ENCODE data around the gene ILF3. TPM values are rescaled to one million over a fixed set of nuclear protein-coding genes. Genes with fewer than 3 reads are reported as not detected.
A peak's percentile ranks its signal among the peaks of the same experiment; 100 is the strongest.

The ILF3 gene
- total and polyA plus RNA-seq, 2 of the 13 experiments (the other 11 are each of a cell fraction or from before 2014, with no cell fraction given), result 120 to 173 TPM

DNA sequence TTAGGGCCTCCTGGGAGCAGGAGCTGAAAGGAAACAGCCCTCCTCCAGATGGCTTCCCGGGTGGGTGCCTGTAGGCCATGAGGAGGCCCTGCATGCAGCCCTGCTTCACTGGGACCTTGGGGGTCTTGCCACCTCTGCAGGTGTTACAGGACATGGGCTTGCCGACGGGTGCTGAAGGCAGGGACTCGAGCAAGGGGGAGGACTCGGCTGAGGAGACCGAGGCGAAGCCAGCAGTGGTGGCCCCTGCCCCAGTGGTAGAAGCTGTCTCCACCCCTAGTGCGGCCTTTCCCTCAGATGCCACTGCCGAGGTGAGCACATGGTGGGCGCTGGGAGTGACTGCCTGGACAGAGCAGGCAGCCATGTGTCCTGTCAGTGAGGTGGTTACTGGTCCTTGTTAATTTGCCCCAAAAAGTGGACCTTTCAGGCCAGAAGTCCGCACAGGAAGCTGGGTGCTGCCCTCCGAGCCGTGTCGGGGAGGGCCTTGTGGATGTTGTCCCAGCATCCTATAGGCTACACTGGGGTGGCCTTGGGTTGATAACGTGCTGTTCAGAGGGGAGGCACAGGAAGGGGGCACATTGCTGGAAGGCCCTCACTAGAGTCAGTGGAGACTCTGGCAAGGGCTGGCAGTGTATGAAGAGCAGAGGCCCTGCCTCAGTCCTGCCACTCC lies 28.4 kb downstream of the ILF3 start (continued):
- TF ChIP-seq, protein P1, sequence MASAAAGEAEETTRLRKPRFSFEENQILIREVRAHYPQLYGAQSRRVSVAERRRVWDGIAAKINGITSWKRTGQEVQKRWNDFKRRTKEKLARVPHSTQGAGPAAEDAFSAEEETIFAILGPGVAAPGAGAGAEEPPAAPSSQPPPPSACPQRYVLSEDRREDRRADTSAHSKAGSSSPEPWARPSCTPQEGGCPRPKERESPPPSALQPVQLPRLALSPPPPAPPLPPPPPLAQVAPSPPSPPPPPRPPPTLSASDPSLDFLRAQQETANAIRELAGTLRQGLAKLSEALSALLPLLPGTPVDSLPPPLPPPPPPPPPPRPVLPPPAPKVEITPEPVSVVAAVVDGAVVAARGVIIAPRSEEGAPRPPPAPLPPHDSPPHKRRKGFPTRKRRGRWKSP (CRISPR knock-in tag; IDR thresholded peaks at IDR 0.05), result no peak
- TF ChIP-seq HNRNPLL (IDR thresholded peaks at IDR 0.05; ENCODE audit: low read depth, low read length, poor library complexity, severe bottlenecking) (no peak), ZNF792 (CRISPR knock-in tag; IDR thresholded peaks at IDR 0.05) (no peak), MEIS1 (CRISPR knock-in tag; IDR thresholded peaks at IDR 0.05; ENCODE audit: borderline replicate concordance) (no peak), REL (CRISPR knock-in tag; conservative IDR thresholded peaks at IDR 0.05) (no peak), AGO2 (optimal IDR thresholded peaks at IDR 0.05; ENCODE audit: low read depth, low read length) (peak; percentile 62), POLR2AphosphoS2 (IDR thresholded peaks at IDR 0.05; ENCODE audit: low read depth, low read length) (peak; percentile 58; the same call in 1 of the 2 replicates), POLR2G (IDR thresholded peaks at IDR 0.05; ENCODE audit: low read depth, low read length) (peak; percentile 52), FOXM1 (CRISPR knock-in tag; IDR thresholded peaks at IDR 0.05) (no peak), ZNF772 (CRISPR knock-in tag; IDR thresholded peaks at IDR 0.05) (no peak), SNAPC2 (CRISPR knock-in tag; IDR thresholded peaks at IDR 0.05) (no peak), ZNF335 (CRISPR knock-in tag; IDR thresholded peaks at IDR 0.05) (no peak), BHLHE40 (IDR thresholded peaks at IDR 0.05; ENCODE audit: low read length) (no peak), CEBPG (CRISPR knock-in tag; IDR thresholded peaks at IDR 0.05) (no peak), ZNF780A (CRISPR knock-in tag; IDR thresholded peaks at IDR 0.05) (no peak)
- TF ChIP-seq, protein P2, sequence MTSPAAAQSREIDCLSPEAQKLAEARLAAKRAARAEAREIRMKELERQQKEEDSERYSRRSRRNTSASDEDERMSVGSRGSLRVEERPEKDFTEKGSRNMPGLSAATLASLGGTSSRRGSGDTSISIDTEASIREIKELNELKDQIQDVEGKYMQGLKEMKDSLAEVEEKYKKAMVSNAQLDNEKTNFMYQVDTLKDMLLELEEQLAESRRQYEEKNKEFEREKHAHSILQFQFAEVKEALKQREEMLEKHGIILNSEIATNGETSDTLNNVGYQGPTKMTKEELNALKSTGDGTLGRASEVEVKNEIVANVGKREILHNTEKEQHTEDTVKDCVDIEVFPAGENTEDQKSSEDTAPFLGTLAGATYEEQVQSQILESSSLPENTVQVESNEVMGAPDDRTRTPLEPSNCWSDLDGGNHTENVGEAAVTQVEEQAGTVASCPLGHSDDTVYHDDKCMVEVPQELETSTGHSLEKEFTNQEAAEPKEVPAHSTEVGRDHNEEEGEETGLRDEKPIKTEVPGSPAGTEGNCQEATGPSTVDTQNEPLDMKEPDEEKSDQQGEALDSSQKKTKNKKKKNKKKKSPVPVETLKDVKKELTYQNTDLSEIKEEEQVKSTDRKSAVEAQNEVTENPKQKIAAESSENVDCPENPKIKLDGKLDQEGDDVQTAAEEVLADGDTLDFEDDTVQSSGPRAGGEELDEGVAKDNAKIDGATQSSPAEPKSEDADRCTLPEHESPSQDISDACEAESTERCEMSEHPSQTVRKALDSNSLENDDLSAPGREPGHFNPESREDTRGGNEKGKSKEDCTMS (CRISPR knock-in tag; conservative IDR thresholded peaks at IDR 0.05), result no peak
- TF ChIP-seq, protein P3, sequence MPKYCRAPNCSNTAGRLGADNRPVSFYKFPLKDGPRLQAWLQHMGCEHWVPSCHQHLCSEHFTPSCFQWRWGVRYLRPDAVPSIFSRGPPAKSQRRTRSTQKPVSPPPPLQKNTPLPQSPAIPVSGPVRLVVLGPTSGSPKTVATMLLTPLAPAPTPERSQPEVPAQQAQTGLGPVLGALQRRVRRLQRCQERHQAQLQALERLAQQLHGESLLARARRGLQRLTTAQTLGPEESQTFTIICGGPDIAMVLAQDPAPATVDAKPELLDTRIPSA (CRISPR knock-in tag; IDR thresholded peaks at IDR 0.05; ENCODE audit: borderline replicate concordance), result no peak
- TF ChIP-seq, protein P4, sequence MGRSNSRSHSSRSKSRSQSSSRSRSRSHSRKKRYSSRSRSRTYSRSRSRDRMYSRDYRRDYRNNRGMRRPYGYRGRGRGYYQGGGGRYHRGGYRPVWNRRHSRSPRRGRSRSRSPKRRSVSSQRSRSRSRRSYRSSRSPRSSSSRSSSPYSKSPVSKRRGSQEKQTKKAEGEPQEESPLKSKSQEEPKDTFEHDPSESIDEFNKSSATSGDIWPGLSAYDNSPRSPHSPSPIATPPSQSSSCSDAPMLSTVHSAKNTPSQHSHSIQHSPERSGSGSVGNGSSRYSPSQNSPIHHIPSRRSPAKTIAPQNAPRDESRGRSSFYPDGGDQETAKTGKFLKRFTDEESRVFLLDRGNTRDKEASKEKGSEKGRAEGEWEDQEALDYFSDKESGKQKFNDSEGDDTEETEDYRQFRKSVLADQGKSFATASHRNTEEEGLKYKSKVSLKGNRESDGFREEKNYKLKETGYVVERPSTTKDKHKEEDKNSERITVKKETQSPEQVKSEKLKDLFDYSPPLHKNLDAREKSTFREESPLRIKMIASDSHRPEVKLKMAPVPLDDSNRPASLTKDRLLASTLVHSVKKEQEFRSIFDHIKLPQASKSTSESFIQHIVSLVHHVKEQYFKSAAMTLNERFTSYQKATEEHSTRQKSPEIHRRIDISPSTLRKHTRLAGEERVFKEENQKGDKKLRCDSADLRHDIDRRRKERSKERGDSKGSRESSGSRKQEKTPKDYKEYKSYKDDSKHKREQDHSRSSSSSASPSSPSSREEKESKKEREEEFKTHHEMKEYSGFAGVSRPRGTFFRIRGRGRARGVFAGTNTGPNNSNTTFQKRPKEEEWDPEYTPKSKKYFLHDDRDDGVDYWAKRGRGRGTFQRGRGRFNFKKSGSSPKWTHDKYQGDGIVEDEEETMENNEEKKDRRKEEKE (IDR thresholded peaks at IDR 0.05), result no peak

Data from HepG2 (cell line).